ENCODE data around the gene ST6GALNAC3.
"Not testable (repeated sequence)": the region's sequence is repeated elsewhere in the genome, so short reads cannot be mapped to it uniquely, and the experiment has no call there.

The ST6GALNAC3 gene

GRCh38 chr1:76337542-76338219, 263.1 kb downstream of the ST6GALNAC3 start:
- Histone ChIP-seq H3K9me2 (replicated peaks; ENCODE audit: insufficient read depth, low read length) (no peaks in the 10 kb centered on the region), H3F3A (ENCODE audit: insufficient read depth, low read length) (no peaks in the 10 kb centered on the region), H3K79me2 (ENCODE audit: low read length) (no peaks in the 10 kb centered on the region), H3K9ac (ENCODE audit: low read length) (no peak overlapping the region), H3K4me1 (ENCODE audit: low read length) (no peaks in the 10 kb centered on the region), H3K27ac (ENCODE audit: low read length) (no peak overlapping the region), H3K9me3 (replicated peaks; ENCODE audit: insufficient read depth, low read length) (no peaks in the 10 kb centered on the region), H3K36me3 (replicated peaks; ENCODE audit: insufficient read depth, low read length) (no peaks in the 10 kb centered on the region), H4K20me1 (ENCODE audit: insufficient read depth, low read length) (no peaks in the 10 kb centered on the region), H3K4me3 (ENCODE audit: low read length) (no peak overlapping the region), H3K4me2 (ENCODE audit: low read depth, low read length) (no peak overlapping the region), H2AFZ (ENCODE audit: low read length) (no peak overlapping the region), H3K27me3 (replicated peaks; ENCODE audit: insufficient read depth, low read length) (no peaks in the 10 kb centered on the region)
- DNase-seq = no peak
- no peak for TF ChIP-seq EZH2phosphoT487 (IDR thresholded peaks at IDR 0.05; ENCODE audit: low read length)
- TF ChIP-seq EZH2 (optimal IDR thresholded peaks at IDR 0.05; ENCODE audit: low read depth, low read length) = no peak
- no peak for TF ChIP-seq CTCF (IDR thresholded peaks at IDR 0.05; ENCODE audit: low read length)

GRCh38 chr1:76340056-76340455, 265.5 kb downstream of the ST6GALNAC3 start:
- no peak overlapping the region for H3K4me3 ChIP-seq (ENCODE audit: low read length)
- H3K9ac ChIP-seq (ENCODE audit: low read length) = no peak overlapping the region

GRCh38 chr1:76341816-76342215, 267.3 kb downstream of the ST6GALNAC3 start:
- H3K4me3 ChIP-seq (ENCODE audit: low read length); H3K9me2 ChIP-seq (replicated peaks; ENCODE audit: insufficient read depth, low read length); H3K27me3 ChIP-seq (replicated peaks; ENCODE audit: insufficient read depth, low read length); H4K20me1 ChIP-seq (ENCODE audit: insufficient read depth, low read length); H3K9me3 ChIP-seq (replicated peaks; ENCODE audit: insufficient read depth, low read length); H3K9ac ChIP-seq (ENCODE audit: low read length); H3K79me2 ChIP-seq (ENCODE audit: low read length); H3K36me3 ChIP-seq (replicated peaks; ENCODE audit: insufficient read depth, low read length); H2AFZ ChIP-seq (ENCODE audit: low read length); H3K4me2 ChIP-seq (ENCODE audit: low read depth, low read length); DNase-seq; H3F3A ChIP-seq (ENCODE audit: insufficient read depth, low read length); H3K27ac ChIP-seq (ENCODE audit: low read length); H3K4me1 ChIP-seq (ENCODE audit: low read length): not testable (repeated sequence)

More at GRCh38 chr1:76340056-76340455, 265.5 kb downstream of the ST6GALNAC3 start:
- H3K79me2 ChIP-seq (ENCODE audit: low read length) = no peaks in the 10 kb centered on the region
- H3F3A ChIP-seq (ENCODE audit: insufficient read depth, low read length) = no peaks in the 10 kb centered on the region
- DNase-seq = no peak
- no peaks in the 10 kb centered on the region for H3K36me3 ChIP-seq (replicated peaks; ENCODE audit: insufficient read depth, low read length)
- H3K4me1 ChIP-seq (ENCODE audit: low read length) = no peaks in the 10 kb centered on the region
- no peaks in the 10 kb centered on the region; the same call in 1 of the 2 replicates for H3K9me2 ChIP-seq (replicated peaks; ENCODE audit: insufficient read depth, low read length)
- H3K9me3 ChIP-seq (replicated peaks; ENCODE audit: insufficient read depth, low read length) = no peaks in the 10 kb centered on the region
- H3K4me2 ChIP-seq (ENCODE audit: low read depth, low read length) = no peak overlapping the region
- no peaks in the 10 kb centered on the region for H3K27me3 ChIP-seq (replicated peaks; ENCODE audit: insufficient read depth, low read length)
- H4K20me1 ChIP-seq (ENCODE audit: insufficient read depth, low read length) = no peaks in the 10 kb centered on the region
- TF ChIP-seq CTCF (IDR thresholded peaks at IDR 0.05; ENCODE audit: low read length) (no peak), EZH2phosphoT487 (IDR thresholded peaks at IDR 0.05; ENCODE audit: low read length) (no peak), EZH2 (optimal IDR thresholded peaks at IDR 0.05; ENCODE audit: low read depth, low read length) (no peak)
- H2AFZ ChIP-seq (ENCODE audit: low read length) = no peak overlapping the region
- no peak overlapping the region for H3K27ac ChIP-seq (ENCODE audit: low read length)

GRCh38 chr1:76343356-76343755, 268.8 kb downstream of the ST6GALNAC3 start:
- H3K9me3 ChIP-seq (replicated peaks; ENCODE audit: insufficient read depth, low read length) = no peaks in the 10 kb centered on the region
- H2AFZ ChIP-seq (ENCODE audit: low read length) = no peak overlapping the region
- H3K36me3 ChIP-seq (replicated peaks; ENCODE audit: insufficient read depth, low read length) = no peaks in the 10 kb centered on the region
- H4K20me1 ChIP-seq (ENCODE audit: insufficient read depth, low read length) = no peaks in the 10 kb centered on the region
- H3K27me3 ChIP-seq (replicated peaks; ENCODE audit: insufficient read depth, low read length) = no peaks in the 10 kb centered on the region
- no peaks in the 10 kb centered on the region for H3F3A ChIP-seq (ENCODE audit: insufficient read depth, low read length)
- H3K4me1 ChIP-seq (ENCODE audit: low read length) = no peaks in the 10 kb centered on the region
- TF ChIP-seq EZH2 (optimal IDR thresholded peaks at IDR 0.05; ENCODE audit: low read depth, low read length) (no peak), CTCF (IDR thresholded peaks at IDR 0.05; ENCODE audit: low read length) (no peak), EZH2phosphoT487 (IDR thresholded peaks at IDR 0.05; ENCODE audit: low read length) (no peak)
- H3K4me3 ChIP-seq (ENCODE audit: low read length) = no peak overlapping the region
- H3K9me2 ChIP-seq (replicated peaks; ENCODE audit: insufficient read depth, low read length) = no peaks in the 10 kb centered on the region; the same call in 1 of the 2 replicates
- no peak overlapping the region for H3K4me2 ChIP-seq (ENCODE audit: low read depth, low read length)
- no peak for DNase-seq
- no peak overlapping the region for H3K9ac ChIP-seq (ENCODE audit: low read length)
- H3K27ac ChIP-seq (ENCODE audit: low read length) = no peak overlapping the region
- H3K79me2 ChIP-seq (ENCODE audit: low read length) = no peaks in the 10 kb centered on the region

All from MM.1S (cell line).